ENCODE measurements around the gene GFM1.

GFM1 gene

GRCh38 chr3:158728851-158729250 is 84.5 kb downstream of the GFM1 start:
- DNase-seq = no peak

- DNase-seq = no peak
Observed at GRCh38 chr3:158731486-158731885, 87.2 kb downstream of the GFM1 start.

- DNase-seq = peak in 1 of 2 experiments; percentile 73
Observed at GRCh38 chr3:158731938-158732855, 87.9 kb downstream of the GFM1 start, which contains the start of gene RARRES1. Gene RARRES1, minus strand, starts transcription at chr3:158732457. Its CDS starts 42 bp downstream, at chr3:158732415.

GRCh38 chr3:158732856-158733200 is 88.5 kb downstream of the GFM1 start:
- peak in 1 of 2 experiments; percentile 29 for DNase-seq

- no peak for DNase-seq
Observed at GRCh38 chr3:158733656-158734055, 89.3 kb downstream of the GFM1 start.

- no peak for DNase-seq
Observed at GRCh38 chr3:158735296-158736033, 91.1 kb downstream of the GFM1 start.

GRCh38 chr3:158737410-158737809 is 93.1 kb downstream of the GFM1 start:
- no peak for DNase-seq

GRCh38 chr3:158737976-158738615 is 93.8 kb downstream of the GFM1 start:
- DNase-seq = no peak

GRCh38 chr3:158738653-158739052 is 94.3 kb downstream of the GFM1 start:
- no peak for DNase-seq

GRCh38 chr3:158739078-158739477 is 94.8 kb downstream of the GFM1 start:
- DNase-seq = no peak

- no peak for DNase-seq
Observed at GRCh38 chr3:158739661-158740060, 95.3 kb downstream of the GFM1 start.
